Peyer's patch (tissue), 4 donors: ENCODE data around the gene PDGFC. TPM values are rescaled to one million over a fixed set of nuclear protein-coding genes. Genes with fewer than 3 reads are reported as not detected.

Source experiments
- DNase-seq, 3 donors: peaks; one replicate each; pipeline ENCODE4 v3.0.0-alpha.2; 2017 to 2019
- H3K27ac ChIP-seq, 4 donors: fragments of 200-600 bp; sonication (generic); one replicate each; pipeline ENCODE4 v1.5.1; 2016 to 2019
- H3K27me3 ChIP-seq, 2 donors: fragments of 200-600 bp; sonication (generic); one replicate each; pipeline ENCODE4 v1.5.1; 2019
- H3K36me3 ChIP-seq, 3 donors: fragments of 200-600 bp; sonication (generic); one replicate each; pipeline ENCODE4 v1.5.1; 2016 to 2019
- H3K4me1 ChIP-seq, 4 donors: fragments of 200-600 bp; sonication (generic); one replicate each; pipeline ENCODE4 v1.5.1; 2016 to 2019
- H3K4me3 ChIP-seq, 4 donors: fragments of 200-600 bp; sonication (generic); 1 replicate in 3 of 4; 2 replicates in 1 of 4; pipeline ENCODE4 v1.5.1; 2016 to 2019; ENCODE audit warnings: mild to moderate bottlenecking in 1 of 4
- H3K9me3 ChIP-seq, 4 donors: fragments of 200-600 bp; sonication (generic); one replicate each; pipeline ENCODE4 v1.5.1; 2016 to 2019; ENCODE audit warnings: mild to moderate bottlenecking in 1 of 4
- POLR2A ChIP-seq, 2 donors: fragments of 450-650 bp; IDR thresholded peaks; one replicate each; pipeline ENCODE4 v1.5.1; 2017; ENCODE audit warnings: antibody characterized with exemption in 2 of 2, mild to moderate bottlenecking in 2 of 2, moderate library complexity in 2 of 2
- total RNA-seq, 4 donors: library from RNA; depleted of rRNA; stranded (reverse); fragments of >200 nt; gene quantifications; one replicate each; pipeline ENCODE4 v1.1.0, GENCODE V29; 2016
- TF ChIP-seq, protein P1 (sequence below), 6 experiments: fragments of 450-650 bp in 4 of 6; fragments of 200-600 bp in 2 of 6; sonication (generic) in 1 of 6; IDR thresholded peaks; one replicate each; pipeline ENCODE4 v1.5.1; 2017 to 2019; ENCODE audit warnings: antibody characterized with exemption in 6 of 6, mild to moderate bottlenecking in 3 of 6, moderate library complexity in 1 of 6

Gene PDGFC
- total RNA-seq, 4 donors from 2014 or later, result 4.4 to 17.3 (median 11.5) TPM

DNA sequence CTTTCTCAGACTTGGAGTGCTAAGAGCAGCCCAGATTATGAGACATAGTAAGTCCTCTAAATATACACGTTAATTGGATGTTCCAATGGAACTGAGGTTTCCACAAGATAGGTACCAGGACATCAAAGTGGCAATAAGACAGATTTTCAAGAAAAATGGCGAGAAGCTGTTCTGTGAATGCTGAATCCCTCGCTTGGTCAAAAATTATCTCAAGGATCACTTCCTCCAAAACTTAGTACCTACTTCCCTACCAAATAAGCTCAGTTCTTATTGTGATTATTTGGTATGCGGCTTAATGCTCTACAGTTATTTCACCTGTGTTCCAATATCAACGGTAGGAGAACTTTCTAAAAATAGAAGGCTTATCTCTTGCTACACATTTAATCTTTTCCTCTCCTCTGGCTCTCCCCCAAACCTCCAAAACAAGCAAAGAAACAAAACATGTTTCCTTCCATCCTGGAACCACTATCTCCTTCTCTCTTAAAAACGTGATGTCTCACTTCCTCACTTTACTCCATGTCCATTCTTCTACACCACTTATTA is 14.7 kb downstream of the PDGFC start:
- H3K36me3 ChIP-seq, result no peaks in the 10 kb centered on the region
- H3K9me3 ChIP-seq, result no peaks in the 10 kb centered on the region
- H3K27ac ChIP-seq, result no peak overlapping the region
- no peaks in the 10 kb centered on the region for H3K4me1 ChIP-seq
- no peak for DNase-seq
- no peak overlapping the region for H3K4me3 ChIP-seq
- no peaks in the 10 kb centered on the region for H3K27me3 ChIP-seq
- TF ChIP-seq, protein P1, sequence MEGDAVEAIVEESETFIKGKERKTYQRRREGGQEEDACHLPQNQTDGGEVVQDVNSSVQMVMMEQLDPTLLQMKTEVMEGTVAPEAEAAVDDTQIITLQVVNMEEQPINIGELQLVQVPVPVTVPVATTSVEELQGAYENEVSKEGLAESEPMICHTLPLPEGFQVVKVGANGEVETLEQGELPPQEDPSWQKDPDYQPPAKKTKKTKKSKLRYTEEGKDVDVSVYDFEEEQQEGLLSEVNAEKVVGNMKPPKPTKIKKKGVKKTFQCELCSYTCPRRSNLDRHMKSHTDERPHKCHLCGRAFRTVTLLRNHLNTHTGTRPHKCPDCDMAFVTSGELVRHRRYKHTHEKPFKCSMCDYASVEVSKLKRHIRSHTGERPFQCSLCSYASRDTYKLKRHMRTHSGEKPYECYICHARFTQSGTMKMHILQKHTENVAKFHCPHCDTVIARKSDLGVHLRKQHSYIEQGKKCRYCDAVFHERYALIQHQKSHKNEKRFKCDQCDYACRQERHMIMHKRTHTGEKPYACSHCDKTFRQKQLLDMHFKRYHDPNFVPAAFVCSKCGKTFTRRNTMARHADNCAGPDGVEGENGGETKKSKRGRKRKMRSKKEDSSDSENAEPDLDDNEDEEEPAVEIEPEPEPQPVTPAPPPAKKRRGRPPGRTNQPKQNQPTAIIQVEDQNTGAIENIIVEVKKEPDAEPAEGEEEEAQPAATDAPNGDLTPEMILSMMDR (IDR thresholded peaks at IDR 0.05), result no peak
- no peak for TF ChIP-seq POLR2A (IDR thresholded peaks at IDR 0.05)

DNA sequence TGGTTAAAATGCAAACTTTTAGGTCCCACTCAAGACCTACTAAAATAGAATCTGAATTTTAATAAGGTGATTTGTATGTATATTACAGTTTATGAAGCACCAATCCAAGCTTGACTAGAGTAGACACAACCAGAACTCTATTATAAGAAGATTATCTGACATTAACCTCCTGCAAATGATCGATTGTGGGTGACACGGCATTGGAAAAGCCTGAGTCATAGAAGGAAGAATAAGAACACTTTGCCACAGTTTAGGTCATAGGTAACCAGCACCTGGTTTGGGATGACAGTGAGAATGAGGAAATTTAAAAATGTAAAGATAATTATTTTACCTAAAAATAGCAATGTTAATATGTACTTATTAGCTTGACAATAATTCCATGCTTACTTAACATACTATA is 15.2 kb downstream of the PDGFC start:
- no peaks in the 10 kb centered on the region for H3K36me3 ChIP-seq
- DNase-seq, result no peak
- H3K27ac ChIP-seq, result no peak overlapping the region
- TF ChIP-seq, protein P1 (IDR thresholded peaks at IDR 0.05), result no peak
- TF ChIP-seq POLR2A (IDR thresholded peaks at IDR 0.05), result no peak
- H3K27me3 ChIP-seq, result no peaks in the 10 kb centered on the region
- H3K9me3 ChIP-seq, result no peaks in the 10 kb centered on the region
- no peak overlapping the region for H3K4me3 ChIP-seq
- no peaks in the 10 kb centered on the region for H3K4me1 ChIP-seq

DNA sequence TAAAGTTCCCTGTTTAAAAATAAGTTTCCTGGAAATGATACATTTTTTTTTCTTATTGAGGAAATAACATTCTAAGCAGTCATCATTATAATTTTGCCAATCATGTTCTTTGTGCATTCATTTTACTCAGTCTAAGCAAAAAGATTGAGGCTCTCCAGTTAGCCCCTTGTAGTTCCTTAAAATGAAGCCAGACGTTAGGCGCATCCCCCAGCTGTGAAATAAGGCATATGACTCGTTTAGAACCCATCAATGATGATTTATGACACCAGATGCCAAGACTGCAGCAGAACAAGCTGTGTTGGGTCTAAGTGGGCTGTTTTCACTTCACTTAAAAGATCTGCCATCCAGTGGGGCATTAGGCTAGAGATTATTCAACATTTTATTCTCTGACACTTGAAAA is 17.0 kb downstream of the PDGFC start:
- no peak for TF ChIP-seq POLR2A (IDR thresholded peaks at IDR 0.05)
- TF ChIP-seq, protein P1 (IDR thresholded peaks at IDR 0.05), result no peak
- DNase-seq, result no peak
- Histone ChIP-seq H3K4me3 (no peak overlapping the region), H3K4me1 (no peaks in the 10 kb centered on the region), H3K9me3 (no peaks in the 10 kb centered on the region), H3K27me3 (no peaks in the 10 kb centered on the region), H3K27ac (no peak overlapping the region), H3K36me3 (no peaks in the 10 kb centered on the region)

DNA sequence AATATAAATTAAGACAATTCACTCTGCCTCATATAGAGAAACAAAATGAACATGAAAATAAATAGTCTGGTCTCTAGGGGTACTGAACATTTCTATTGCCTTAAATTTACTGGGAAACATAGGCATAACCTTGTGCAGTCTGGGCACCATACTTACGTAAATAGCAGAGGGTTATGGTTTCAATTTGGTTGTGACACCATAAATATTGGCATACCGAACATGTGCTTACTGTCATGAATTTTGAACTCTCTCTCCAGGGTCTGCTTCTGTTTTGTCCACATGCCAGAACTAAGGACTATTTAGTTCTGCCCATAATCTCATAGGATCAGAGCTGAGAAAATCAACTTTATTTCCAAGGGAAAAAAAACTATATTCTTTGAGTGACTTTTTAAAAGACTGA is 17.6 kb downstream of the PDGFC start:
- H3K27ac ChIP-seq, result peak overlapping the region in 1 of 4 donors; percentile 31

DNA sequence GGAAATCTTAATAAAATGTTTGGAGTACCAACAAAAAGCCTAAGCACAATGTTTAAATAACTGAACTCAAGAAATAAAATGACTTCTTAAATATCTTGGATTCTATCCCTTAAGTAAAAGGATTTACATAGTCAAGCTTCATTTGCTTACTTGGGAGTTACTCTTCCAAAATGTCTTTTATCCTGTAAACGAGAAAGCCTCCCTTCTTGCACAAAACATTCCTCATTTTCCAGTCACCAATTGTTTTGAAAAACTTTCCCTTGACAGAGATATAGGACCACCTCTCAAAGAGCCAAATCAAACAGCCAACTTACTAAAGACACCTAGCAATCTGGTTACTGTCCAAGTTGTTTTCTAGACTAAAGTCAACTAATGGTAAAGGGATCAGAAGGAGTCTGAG is 18.6 kb downstream of the PDGFC start:
- no peaks in the 10 kb centered on the region for H3K36me3 ChIP-seq
- no peak overlapping the region for H3K4me3 ChIP-seq
- H3K27me3 ChIP-seq, result no peaks in the 10 kb centered on the region
- no peaks in the 10 kb centered on the region for H3K9me3 ChIP-seq
- no peaks in the 10 kb centered on the region for H3K4me1 ChIP-seq
- no peak for TF ChIP-seq POLR2A (IDR thresholded peaks at IDR 0.05)
- TF ChIP-seq, protein P1 (IDR thresholded peaks at IDR 0.05), result no peak
- H3K27ac ChIP-seq, result no peak overlapping the region
- DNase-seq, result no peak

More for the DNA sequence above, 17.6 kb downstream of the PDGFC start:
- no peaks in the 10 kb centered on the region for H3K4me1 ChIP-seq
- no peak for DNase-seq
- no peaks in the 10 kb centered on the region for H3K27me3 ChIP-seq
- no peak overlapping the region for H3K4me3 ChIP-seq
- H3K9me3 ChIP-seq, result no peaks in the 10 kb centered on the region
- no peaks in the 10 kb centered on the region for H3K36me3 ChIP-seq
- TF ChIP-seq, protein P1 (IDR thresholded peaks at IDR 0.05), result no peak
- TF ChIP-seq POLR2A (IDR thresholded peaks at IDR 0.05), result no peak
